Body of pancreas (tissue), 4 donors: ENCODE measurements around the gene MED26.

ENCODE experiments used
- CTCF ChIP-seq, 7 experiments: fragments of 450-650 bp in 4 of 7; fragments of 200-600 bp in 3 of 7; sonication (generic) in 3 of 7; IDR thresholded peaks; one replicate each; pipeline ENCODE4 v1.5.1; 2016 to 2019; ENCODE audit warnings: antibody characterized with exemption in 7 of 7
- POLR2A ChIP-seq, 3 donors: fragments of 450-650 bp; IDR thresholded peaks; one replicate each; pipeline ENCODE4 v1.6.1; 2016; ENCODE audit warnings: antibody characterized with exemption in 3 of 3, mild to moderate bottlenecking in 2 of 3

DNA sequence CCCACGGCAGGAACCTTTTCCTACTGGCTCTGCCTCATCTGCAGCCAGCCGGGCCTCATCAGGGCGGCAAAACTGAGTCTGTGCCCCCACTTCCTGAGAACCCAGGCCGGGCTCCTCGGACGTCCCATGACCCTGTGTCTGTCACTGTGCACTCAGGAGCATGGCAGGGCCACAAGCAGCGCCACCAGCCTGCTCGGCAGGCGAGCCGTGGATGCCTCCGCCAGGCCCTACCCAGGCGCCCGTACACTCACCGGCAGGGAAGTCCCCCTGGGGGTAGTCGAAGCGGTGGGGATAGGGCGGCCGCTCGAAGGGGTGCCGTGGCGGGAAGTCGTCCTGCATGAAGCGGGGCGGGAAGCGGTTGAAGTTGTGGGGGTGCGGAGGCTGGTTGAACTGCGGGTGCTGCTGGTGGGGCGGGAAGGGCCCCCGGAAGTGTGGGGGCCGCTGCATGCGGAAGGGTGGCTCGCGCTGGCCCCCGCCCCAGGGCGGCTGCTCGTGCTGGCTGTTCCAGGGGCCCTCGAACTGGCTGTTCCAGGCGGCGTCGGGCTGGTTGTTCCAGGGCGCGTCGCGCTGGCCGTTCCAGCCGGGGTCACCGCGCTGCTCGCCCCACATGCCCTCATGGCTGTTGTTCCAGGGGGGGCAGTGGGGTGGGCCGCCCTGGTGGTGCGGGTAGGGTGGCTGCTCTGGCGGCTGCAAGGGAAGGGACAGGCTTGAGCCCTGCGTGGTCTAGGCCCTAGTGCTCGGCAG lies 102.8 kb downstream of the MED26 start:
- TF ChIP-seq CTCF (IDR thresholded peaks at IDR 0.05) (no peak), POLR2A (IDR thresholded peaks at IDR 0.05) (no peak)
